SH-SY5Y (cell line): ENCODE results near the gene FMNL2.

ENCODE experiments used
- GATA2 ChIP-seq: IDR thresholded peaks from 2 replicates; pipeline ENCODE4 v1.6.1; 2011; ENCODE audit warnings: mild to moderate bottlenecking, low read depth, low read length
- GATA3 ChIP-seq: IDR thresholded peaks from 2 replicates; pipeline ENCODE4 v1.6.1; 2011; ENCODE audit warnings: low read depth, mild to moderate bottlenecking, low read length, moderate library complexity

GRCh38 chr2:152319822-152320570, 15.0 kb upstream of the FMNL2 start:
- TF ChIP-seq GATA2 (no peak), GATA3 (no peak)
